GM23338 (cell line): ENCODE data around the gene VIL1.

Source experiments
- CREB1 ChIP-seq: fragments of 250-450 bp; sonication (Bioruptor Pico); IDR thresholded peaks from 2 replicates; pipeline ENCODE4 v1.5.0; 2020; ENCODE audit warnings: low read depth, mild to moderate bottlenecking, moderate library complexity
- EZH2 ChIP-seq: fragments of 200-600 bp; sonication (generic); IDR thresholded peaks from one replicate; pipeline ENCODE4 v1.8.0; 2017; ENCODE audit warnings: antibody characterized with exemption, mild to moderate bottlenecking, low read depth; ENCODE audit not compliant: unreplicated experiment
- EZH2phosphoT487 ChIP-seq: fragments of 200-600 bp; sonication (generic); IDR thresholded peaks from one replicate; pipeline ENCODE4 v1.8.1; 2018; ENCODE audit warnings: antibody characterized with exemption; ENCODE audit not compliant: unreplicated experiment
- NANOG ChIP-seq: IDR thresholded peaks from 2 replicates; pipeline ENCODE4 v1.6.1; 2016; ENCODE audit warnings: antibody characterized with exemption, borderline replicate concordance
- POLR2AphosphoS5 ChIP-seq: IDR thresholded peaks from 2 replicates; pipeline ENCODE4 v1.6.1; 2016; ENCODE audit warnings: antibody characterized with exemption, low read depth
- STAT1 ChIP-seq: IDR thresholded peaks from one replicate; pipeline ENCODE4 v1.6.1; 2016; ENCODE audit warnings: antibody characterized with exemption; ENCODE audit not compliant: unreplicated experiment
- ZNF114 ChIP-seq: fragments of 250-450 bp; sonication (Bioruptor Pico); IDR thresholded peaks from 2 replicates; pipeline ENCODE4 v1.5.0; 2020; ENCODE audit warnings: mild to moderate bottlenecking, moderate library complexity
- ZNF462 ChIP-seq: fragments of 250-450 bp; sonication (Bioruptor Pico); IDR thresholded peaks from 2 replicates; pipeline ENCODE4 v1.5.0; 2020; ENCODE audit warnings: mild to moderate bottlenecking, moderate library complexity
- TF ChIP-seq, protein P1 (sequence below), 2 experiments: fragments of 200-600 bp in 1 of 2; sonication (generic) in 1 of 2; conservative IDR thresholded peaks; 2 replicates each; pipeline versions ENCODE4 v1.5.1 to v1.6.1; 2016 to 2017; ENCODE audit warnings: antibody characterized with exemption in 2 of 2, low read depth in 2 of 2, mild to moderate bottlenecking in 2 of 2, moderate library complexity in 1 of 2
- TF ChIP-seq, protein P2 (sequence below): IDR thresholded peaks from one replicate; pipeline ENCODE4 v1.6.1; 2018; ENCODE audit warnings: antibody characterized with exemption; ENCODE audit not compliant: unreplicated experiment
- TF ChIP-seq, protein P3 (sequence below): IDR thresholded peaks from 2 replicates; pipeline ENCODE4 v1.6.1; 2016; ENCODE audit warnings: antibody characterized with exemption

DNA sequence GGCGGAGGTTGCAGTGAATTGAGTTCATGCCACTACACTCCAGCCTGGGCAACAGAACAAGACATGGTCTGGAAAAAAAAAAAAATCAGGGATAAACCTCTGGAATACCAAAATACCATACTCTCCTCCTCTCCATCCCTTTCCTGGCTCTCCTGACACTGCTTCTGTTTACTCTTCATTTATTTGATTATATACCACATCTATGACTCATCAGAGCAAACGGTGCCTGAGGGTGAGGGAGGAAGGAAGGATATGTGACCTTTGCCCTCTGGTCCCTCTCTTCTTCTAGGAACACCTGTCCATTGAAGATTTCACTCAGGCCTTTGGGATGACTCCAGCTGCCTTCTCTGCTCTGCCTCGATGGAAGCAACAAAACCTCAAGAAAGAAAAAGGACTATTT lies 30.0 kb downstream of the VIL1 start:
- TF ChIP-seq EZH2phosphoT487 (no peak), EZH2 (no peak), POLR2AphosphoS5 (no peak), STAT1 (no peak), NANOG (no peak), CREB1 (no peak), ZNF114 (no peak), ZNF462 (no peak)
- TF ChIP-seq, protein P1, sequence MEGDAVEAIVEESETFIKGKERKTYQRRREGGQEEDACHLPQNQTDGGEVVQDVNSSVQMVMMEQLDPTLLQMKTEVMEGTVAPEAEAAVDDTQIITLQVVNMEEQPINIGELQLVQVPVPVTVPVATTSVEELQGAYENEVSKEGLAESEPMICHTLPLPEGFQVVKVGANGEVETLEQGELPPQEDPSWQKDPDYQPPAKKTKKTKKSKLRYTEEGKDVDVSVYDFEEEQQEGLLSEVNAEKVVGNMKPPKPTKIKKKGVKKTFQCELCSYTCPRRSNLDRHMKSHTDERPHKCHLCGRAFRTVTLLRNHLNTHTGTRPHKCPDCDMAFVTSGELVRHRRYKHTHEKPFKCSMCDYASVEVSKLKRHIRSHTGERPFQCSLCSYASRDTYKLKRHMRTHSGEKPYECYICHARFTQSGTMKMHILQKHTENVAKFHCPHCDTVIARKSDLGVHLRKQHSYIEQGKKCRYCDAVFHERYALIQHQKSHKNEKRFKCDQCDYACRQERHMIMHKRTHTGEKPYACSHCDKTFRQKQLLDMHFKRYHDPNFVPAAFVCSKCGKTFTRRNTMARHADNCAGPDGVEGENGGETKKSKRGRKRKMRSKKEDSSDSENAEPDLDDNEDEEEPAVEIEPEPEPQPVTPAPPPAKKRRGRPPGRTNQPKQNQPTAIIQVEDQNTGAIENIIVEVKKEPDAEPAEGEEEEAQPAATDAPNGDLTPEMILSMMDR (conservative IDR thresholded peaks at IDR 0.05; ENCODE audit: low read depth in 2 of 2) = no peak
- TF ChIP-seq, protein P2, sequence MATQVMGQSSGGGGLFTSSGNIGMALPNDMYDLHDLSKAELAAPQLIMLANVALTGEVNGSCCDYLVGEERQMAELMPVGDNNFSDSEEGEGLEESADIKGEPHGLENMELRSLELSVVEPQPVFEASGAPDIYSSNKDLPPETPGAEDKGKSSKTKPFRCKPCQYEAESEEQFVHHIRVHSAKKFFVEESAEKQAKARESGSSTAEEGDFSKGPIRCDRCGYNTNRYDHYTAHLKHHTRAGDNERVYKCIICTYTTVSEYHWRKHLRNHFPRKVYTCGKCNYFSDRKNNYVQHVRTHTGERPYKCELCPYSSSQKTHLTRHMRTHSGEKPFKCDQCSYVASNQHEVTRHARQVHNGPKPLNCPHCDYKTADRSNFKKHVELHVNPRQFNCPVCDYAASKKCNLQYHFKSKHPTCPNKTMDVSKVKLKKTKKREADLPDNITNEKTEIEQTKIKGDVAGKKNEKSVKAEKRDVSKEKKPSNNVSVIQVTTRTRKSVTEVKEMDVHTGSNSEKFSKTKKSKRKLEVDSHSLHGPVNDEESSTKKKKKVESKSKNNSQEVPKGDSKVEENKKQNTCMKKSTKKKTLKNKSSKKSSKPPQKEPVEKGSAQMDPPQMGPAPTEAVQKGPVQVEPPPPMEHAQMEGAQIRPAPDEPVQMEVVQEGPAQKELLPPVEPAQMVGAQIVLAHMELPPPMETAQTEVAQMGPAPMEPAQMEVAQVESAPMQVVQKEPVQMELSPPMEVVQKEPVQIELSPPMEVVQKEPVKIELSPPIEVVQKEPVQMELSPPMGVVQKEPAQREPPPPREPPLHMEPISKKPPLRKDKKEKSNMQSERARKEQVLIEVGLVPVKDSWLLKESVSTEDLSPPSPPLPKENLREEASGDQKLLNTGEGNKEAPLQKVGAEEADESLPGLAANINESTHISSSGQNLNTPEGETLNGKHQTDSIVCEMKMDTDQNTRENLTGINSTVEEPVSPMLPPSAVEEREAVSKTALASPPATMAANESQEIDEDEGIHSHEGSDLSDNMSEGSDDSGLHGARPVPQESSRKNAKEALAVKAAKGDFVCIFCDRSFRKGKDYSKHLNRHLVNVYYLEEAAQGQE = no peak
- TF ChIP-seq, protein P3, sequence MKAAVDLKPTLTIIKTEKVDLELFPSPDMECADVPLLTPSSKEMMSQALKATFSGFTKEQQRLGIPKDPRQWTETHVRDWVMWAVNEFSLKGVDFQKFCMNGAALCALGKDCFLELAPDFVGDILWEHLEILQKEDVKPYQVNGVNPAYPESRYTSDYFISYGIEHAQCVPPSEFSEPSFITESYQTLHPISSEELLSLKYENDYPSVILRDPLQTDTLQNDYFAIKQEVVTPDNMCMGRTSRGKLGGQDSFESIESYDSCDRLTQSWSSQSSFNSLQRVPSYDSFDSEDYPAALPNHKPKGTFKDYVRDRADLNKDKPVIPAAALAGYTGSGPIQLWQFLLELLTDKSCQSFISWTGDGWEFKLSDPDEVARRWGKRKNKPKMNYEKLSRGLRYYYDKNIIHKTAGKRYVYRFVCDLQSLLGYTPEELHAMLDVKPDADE = no peak
